ENCODE data around the gene CPNE9.

Gene CPNE9

DNA sequence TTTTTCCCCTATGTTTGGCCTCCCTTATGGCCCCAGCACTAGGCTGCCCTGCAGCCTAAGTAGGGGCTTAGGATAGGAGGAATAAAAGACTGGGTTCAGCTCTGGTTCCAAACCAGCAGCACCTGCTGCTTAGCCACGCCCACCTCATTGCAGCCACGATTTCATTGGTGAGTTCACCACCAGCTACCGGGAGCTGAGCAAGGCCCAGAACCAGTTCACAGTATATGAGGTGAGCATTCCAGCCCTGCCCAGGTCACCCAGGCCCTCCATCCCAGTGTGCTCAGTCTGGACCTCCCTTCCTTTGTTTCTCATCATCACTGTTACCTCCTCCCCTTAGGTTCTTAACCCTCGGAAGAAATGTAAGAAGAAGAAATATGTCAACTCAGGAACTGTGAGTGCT is 11.5 kb downstream of the CPNE9 start:
- no peaks in the 10 kb centered on the region; the same call in 1 of the 2 replicates for H3K4me1 ChIP-seq
- H3K27me3 ChIP-seq: no peaks in the 10 kb centered on the region; the same call in 1 of the 2 replicates
- H3K4me3 ChIP-seq (ENCODE audit: low read depth, low read length): no peak overlapping the region
- no peak for DNase-seq
- TF ChIP-seq, protein P1, sequence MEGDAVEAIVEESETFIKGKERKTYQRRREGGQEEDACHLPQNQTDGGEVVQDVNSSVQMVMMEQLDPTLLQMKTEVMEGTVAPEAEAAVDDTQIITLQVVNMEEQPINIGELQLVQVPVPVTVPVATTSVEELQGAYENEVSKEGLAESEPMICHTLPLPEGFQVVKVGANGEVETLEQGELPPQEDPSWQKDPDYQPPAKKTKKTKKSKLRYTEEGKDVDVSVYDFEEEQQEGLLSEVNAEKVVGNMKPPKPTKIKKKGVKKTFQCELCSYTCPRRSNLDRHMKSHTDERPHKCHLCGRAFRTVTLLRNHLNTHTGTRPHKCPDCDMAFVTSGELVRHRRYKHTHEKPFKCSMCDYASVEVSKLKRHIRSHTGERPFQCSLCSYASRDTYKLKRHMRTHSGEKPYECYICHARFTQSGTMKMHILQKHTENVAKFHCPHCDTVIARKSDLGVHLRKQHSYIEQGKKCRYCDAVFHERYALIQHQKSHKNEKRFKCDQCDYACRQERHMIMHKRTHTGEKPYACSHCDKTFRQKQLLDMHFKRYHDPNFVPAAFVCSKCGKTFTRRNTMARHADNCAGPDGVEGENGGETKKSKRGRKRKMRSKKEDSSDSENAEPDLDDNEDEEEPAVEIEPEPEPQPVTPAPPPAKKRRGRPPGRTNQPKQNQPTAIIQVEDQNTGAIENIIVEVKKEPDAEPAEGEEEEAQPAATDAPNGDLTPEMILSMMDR (IDR thresholded peaks at IDR 0.05; ENCODE audit: low read depth, low read length): no peak
- no peaks in the 10 kb centered on the region for H3K36me3 ChIP-seq
- no peaks in the 10 kb centered on the region for H3K9me3 ChIP-seq

DNA sequence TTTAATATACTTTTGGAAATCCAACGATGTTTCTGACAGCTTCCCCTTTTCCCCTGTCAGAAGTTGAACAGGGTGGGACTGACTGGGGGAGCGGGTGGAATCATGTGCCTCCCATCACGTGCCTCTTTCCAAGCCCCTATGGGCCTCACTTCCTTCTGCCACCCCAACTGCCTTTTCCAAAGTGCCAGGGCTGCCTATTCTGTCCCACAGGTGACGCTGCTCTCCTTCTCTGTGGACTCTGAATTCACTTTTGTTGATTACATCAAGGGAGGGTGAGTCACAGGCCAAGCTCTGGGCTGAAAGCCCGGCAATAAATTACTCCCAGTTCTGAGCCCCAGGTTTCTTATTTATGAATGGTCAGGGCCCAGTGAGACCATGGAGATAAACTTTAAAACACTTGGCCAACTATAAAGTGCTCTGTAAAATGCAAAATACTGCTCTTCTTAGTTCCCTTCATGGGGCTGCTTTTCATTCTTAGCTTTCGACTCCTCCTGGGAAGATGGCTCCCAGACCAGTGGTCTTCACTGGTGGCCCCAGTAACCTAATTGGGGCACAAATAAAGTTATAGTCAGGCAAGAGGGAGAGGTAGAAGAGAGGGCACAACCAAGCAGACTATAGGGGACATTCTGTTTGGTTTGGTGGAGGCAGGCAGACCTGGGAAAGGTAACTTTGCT is 12.3 kb downstream of the CPNE9 start:
- TF ChIP-seq, protein P1 (IDR thresholded peaks at IDR 0.05; ENCODE audit: low read depth, low read length): peak; percentile 58
- peak; percentile 59 for DNase-seq
- Histone ChIP-seq H3K4me1 (no peaks in the 10 kb centered on the region; the same call in 1 of the 2 replicates), H3K9me3 (no peaks in the 10 kb centered on the region), H3K36me3 (no peaks in the 10 kb centered on the region), H3K4me3 (ENCODE audit: low read depth, low read length) (no peak overlapping the region), H3K27me3 (no peaks in the 10 kb centered on the region; the same call in 1 of the 2 replicates)

DNA sequence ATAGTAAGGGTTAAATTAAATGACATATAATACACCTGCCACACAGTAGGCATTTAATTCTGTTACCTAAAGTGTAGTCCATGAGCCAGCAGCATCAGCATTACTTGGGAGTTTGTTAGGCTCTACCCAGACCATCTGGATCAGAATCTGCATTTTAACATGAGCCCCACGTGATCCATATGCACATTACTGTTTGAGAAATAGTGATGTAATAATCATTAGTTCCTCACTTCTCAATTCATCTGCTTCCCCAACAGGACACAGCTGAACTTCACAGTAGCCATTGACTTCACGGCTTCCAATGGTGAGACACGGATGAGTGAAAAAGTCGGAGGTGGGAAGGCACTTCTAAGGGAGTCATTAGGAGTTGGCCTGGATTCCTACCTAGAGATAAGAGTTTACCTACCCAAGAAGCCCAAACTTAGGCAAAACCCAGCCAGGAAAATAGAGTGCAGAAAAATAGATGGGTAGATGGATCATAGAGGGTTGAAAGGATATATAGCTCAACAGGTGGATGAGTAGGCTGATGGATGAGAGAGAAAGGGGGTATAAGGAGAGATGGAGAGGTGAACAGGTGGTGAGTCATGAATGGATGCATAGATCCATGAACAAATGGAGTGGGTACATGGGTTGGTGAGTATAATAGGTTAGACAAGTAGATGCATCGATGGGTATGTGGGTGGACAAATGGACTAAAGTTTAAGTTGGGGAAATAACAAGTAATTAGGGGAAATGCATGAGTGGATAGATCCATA is 13.3 kb downstream of the CPNE9 start:
- TF ChIP-seq, protein P1 (IDR thresholded peaks at IDR 0.05; ENCODE audit: low read depth, low read length): no peak
- H3K4me1 ChIP-seq: no peaks in the 10 kb centered on the region; the same call in 1 of the 2 replicates
- H3K4me3 ChIP-seq (ENCODE audit: low read depth, low read length): no peak overlapping the region
- H3K36me3 ChIP-seq: no peaks in the 10 kb centered on the region
- H3K27me3 ChIP-seq: no peaks in the 10 kb centered on the region; the same call in 1 of the 2 replicates
- H3K9me3 ChIP-seq: no peaks in the 10 kb centered on the region
- no peak for DNase-seq

DNA sequence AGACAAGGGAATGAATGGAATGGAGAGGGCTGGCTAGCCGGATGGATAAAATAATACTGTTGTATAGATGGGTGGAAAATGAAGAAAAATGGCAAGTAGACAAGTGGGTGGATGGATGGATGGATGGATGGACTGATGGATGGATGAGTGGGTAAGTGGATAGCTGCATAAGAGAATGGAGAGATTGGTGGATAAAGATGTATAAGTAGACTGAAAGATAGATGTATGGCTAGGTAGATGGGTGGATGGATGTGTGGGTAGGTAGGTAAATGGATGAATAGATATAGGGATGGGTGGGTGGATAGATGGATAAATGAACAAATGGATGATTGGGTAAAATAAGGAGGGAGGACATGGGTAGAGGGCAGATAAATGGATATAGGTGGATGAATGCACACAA is 13.9 kb downstream of the CPNE9 start:
- Histone ChIP-seq H3K27me3 (no peaks in the 10 kb centered on the region; the same call in 1 of the 2 replicates), H3K36me3 (no peaks in the 10 kb centered on the region), H3K9me3 (no peaks in the 10 kb centered on the region), H3K4me1 (no peaks in the 10 kb centered on the region; the same call in 1 of the 2 replicates), H3K4me3 (ENCODE audit: low read depth, low read length) (no peak overlapping the region)
- TF ChIP-seq, protein P1 (IDR thresholded peaks at IDR 0.05; ENCODE audit: low read depth, low read length): no peak
- no peak for DNase-seq

DNA sequence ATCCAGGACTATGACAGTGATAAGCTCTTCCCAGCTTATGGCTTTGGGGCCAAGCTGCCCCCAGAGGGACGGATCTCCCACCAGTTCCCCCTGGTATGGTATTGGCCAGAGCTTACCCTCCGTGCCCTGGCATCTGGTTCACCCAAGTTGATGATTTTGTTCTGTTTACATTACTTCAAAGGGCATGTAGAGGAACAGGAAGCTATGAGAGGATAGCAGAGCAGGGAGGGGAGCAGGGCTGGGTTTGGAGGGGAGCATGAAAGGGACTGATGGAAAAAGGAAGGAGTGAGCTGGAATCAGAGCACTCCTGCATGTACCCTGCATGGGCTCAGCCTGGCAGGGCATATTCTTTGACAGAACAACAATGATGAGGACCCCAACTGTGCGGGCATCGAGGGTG is 14.5 kb downstream of the CPNE9 start:
- H3K9me3 ChIP-seq: no peaks in the 10 kb centered on the region
- DNase-seq: no peak
- no peaks in the 10 kb centered on the region for H3K27me3 ChIP-seq
- no peaks in the 10 kb centered on the region for H3K36me3 ChIP-seq
- H3K4me3 ChIP-seq (ENCODE audit: low read depth, low read length): no peak overlapping the region
- TF ChIP-seq, protein P1 (IDR thresholded peaks at IDR 0.05; ENCODE audit: low read depth, low read length): no peak
- no peaks in the 10 kb centered on the region; the same call in 1 of the 2 replicates for H3K4me1 ChIP-seq
